ENCODE measurements around the gene PQBP1. TPM values are rescaled to one million over a fixed set of nuclear protein-coding genes. Genes with fewer than 3 reads are reported as not detected.

PQBP1 gene
- total and polyA plus RNA-seq, 2 of the 13 experiments (the other 11 are each of a cell fraction or from before 2014, with no cell fraction given): 58.1 to 80.9 TPM

GRCh38 chrX:48911412-48912182 lies 13.9 kb downstream of the PQBP1 start, which contains the start of gene SLC35A2 (continued):
- TF ChIP-seq, protein P1, sequence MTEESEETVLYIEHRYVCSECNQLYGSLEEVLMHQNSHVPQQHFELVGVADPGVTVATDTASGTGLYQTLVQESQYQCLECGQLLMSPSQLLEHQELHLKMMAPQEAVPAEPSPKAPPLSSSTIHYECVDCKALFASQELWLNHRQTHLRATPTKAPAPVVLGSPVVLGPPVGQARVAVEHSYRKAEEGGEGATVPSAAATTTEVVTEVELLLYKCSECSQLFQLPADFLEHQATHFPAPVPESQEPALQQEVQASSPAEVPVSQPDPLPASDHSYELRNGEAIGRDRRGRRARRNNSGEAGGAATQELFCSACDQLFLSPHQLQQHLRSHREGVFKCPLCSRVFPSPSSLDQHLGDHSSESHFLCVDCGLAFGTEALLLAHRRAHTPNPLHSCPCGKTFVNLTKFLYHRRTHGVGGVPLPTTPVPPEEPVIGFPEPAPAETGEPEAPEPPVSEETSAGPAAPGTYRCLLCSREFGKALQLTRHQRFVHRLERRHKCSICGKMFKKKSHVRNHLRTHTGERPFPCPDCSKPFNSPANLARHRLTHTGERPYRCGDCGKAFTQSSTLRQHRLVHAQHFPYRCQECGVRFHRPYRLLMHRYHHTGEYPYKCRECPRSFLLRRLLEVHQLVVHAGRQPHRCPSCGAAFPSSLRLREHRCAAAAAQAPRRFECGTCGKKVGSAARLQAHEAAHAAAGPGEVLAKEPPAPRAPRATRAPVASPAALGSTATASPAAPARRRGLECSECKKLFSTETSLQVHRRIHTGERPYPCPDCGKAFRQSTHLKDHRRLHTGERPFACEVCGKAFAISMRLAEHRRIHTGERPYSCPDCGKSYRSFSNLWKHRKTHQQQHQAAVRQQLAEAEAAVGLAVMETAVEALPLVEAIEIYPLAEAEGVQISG (CRISPR knock-in tag; IDR thresholded peaks at IDR 0.05): peak; percentile 64; the same call in 1 of the 2 replicates
- TF ChIP-seq ELF1 (CRISPR knock-in tag; IDR thresholded peaks at IDR 0.05): peak; percentile 94
- TF ChIP-seq ZNF710 (CRISPR knock-in tag; IDR thresholded peaks at IDR 0.05; ENCODE audit: borderline replicate concordance): no peak
- peak; percentile 55; the same call in 1 of the 2 replicates for TF ChIP-seq HDAC1 (CRISPR knock-in tag; IDR thresholded peaks at IDR 0.05)
- TF ChIP-seq NR2F1 (CRISPR knock-in tag; IDR thresholded peaks at IDR 0.05): 0 out of 4 replicates have a peak, but pooled peaks of 1 of the 2 experiments have one; percentile 31
- TF ChIP-seq ZBTB49 (CRISPR knock-in tag; IDR thresholded peaks at IDR 0.05; ENCODE audit: borderline replicate concordance): no peak
- TF ChIP-seq ZNF770 (CRISPR knock-in tag; IDR thresholded peaks at IDR 0.05): no peak
- TF ChIP-seq ELF4 (CRISPR knock-in tag; IDR thresholded peaks at IDR 0.05; ENCODE audit: borderline replicate concordance): peak; percentile 66; the same call in 1 of the 2 replicates
- peak; percentile 36; the same call in 1 of the 2 replicates for TF ChIP-seq RARA (CRISPR knock-in tag; IDR thresholded peaks at IDR 0.05)
- TF ChIP-seq ZNF619 (CRISPR knock-in tag; IDR thresholded peaks at IDR 0.05): 0 out of 2 replicates have a peak, but pooled peaks have one; percentile 54
- no peak for TF ChIP-seq GTF2F1 (IDR thresholded peaks at IDR 0.05; ENCODE audit: low read length)
- TF ChIP-seq ZNF644 (CRISPR knock-in tag; IDR thresholded peaks at IDR 0.05; ENCODE audit: low read depth): no peak
- no peak for TF ChIP-seq CCDC6 (CRISPR knock-in tag; IDR thresholded peaks at IDR 0.05)
- TF ChIP-seq KDM5A (IDR thresholded peaks at IDR 0.05; ENCODE audit: borderline replicate concordance, low read length): peak; percentile 53; the same call in 1 of the 2 replicates
- no peak for TF ChIP-seq HES4 (CRISPR knock-in tag; IDR thresholded peaks at IDR 0.05; ENCODE audit: borderline replicate concordance)
- TF ChIP-seq PHF20 (CRISPR knock-in tag; IDR thresholded peaks at IDR 0.05): peak; percentile 74
- TF ChIP-seq, protein P2, sequence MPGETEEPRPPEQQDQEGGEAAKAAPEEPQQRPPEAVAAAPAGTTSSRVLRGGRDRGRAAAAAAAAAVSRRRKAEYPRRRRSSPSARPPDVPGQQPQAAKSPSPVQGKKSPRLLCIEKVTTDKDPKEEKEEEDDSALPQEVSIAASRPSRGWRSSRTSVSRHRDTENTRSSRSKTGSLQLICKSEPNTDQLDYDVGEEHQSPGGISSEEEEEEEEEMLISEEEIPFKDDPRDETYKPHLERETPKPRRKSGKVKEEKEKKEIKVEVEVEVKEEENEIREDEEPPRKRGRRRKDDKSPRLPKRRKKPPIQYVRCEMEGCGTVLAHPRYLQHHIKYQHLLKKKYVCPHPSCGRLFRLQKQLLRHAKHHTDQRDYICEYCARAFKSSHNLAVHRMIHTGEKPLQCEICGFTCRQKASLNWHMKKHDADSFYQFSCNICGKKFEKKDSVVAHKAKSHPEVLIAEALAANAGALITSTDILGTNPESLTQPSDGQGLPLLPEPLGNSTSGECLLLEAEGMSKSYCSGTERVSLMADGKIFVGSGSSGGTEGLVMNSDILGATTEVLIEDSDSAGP (CRISPR knock-in tag; IDR thresholded peaks at IDR 0.05; ENCODE audit: borderline replicate concordance): peak; percentile 61; the same call in 1 of the 2 replicates
